ENCODE data around the gene FOXL3. TPM values are rescaled to one million over a fixed set of nuclear protein-coding genes. Genes with fewer than 3 reads are reported as not detected.

The FOXL3 gene
- total and polyA plus RNA-seq, 2 experiments from 2014 or later = not detected

DNA sequence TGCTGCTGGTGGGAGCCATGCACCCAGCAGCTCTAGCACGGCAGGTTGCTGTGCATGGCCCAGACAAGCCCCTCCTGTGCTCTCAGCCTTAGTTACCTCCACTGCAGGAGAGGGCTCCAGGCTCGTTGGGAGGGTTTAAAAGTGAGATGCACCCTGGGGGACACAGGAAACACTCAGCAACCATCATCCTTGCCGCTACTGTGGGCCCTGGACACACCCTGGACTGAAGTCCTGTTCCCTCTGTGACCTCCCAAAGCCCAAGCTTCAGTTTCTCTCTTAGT lies 49.0 kb downstream of the FOXL3 start:
- DNase-seq (ENCODE audit: low spot score) = no peak
- H3K4me3 ChIP-seq = no peak overlapping the region
- no peak overlapping the region for H3K27ac ChIP-seq
- TF ChIP-seq EZH2 (IDR thresholded peaks at IDR 0.05; ENCODE audit: borderline replicate concordance) (no peak), EZH2phosphoT487 (IDR thresholded peaks at IDR 0.05; ENCODE audit: low read depth, severe bottlenecking, unreplicated experiment) (no peak), CTCF (IDR thresholded peaks at IDR 0.05; ENCODE audit: poor library complexity) (no peak)
- no peaks in the 10 kb centered on the region for H3K27me3 ChIP-seq
- no peak overlapping the region for H2AFZ ChIP-seq
- no peaks in the 10 kb centered on the region for H3K9me2 ChIP-seq (replicated peaks; ENCODE audit: insufficient read depth)
- H3K36me3 ChIP-seq (replicated peaks; ENCODE audit: insufficient read depth, low read depth) = no peaks in the 10 kb centered on the region
- no peaks in the 10 kb centered on the region for H3K79me2 ChIP-seq
- H3K4me1 ChIP-seq (ENCODE audit: insufficient read depth) = peaks cover 25% of the 10 kb centered on the region
- no peak overlapping the region for H3K4me2 ChIP-seq
- no peaks in the 10 kb centered on the region for H3K9me3 ChIP-seq (ENCODE audit: low read depth)
- H4K20me1 ChIP-seq (ENCODE audit: insufficient read depth, poor library complexity, severe bottlenecking) = no peaks in the 10 kb centered on the region
- 74% methylated on average over 3 of the region's 3 CpGs for WGBS (ENCODE audit: low lambda C conversion rate, missing lambda C conversion rate)

DNA sequence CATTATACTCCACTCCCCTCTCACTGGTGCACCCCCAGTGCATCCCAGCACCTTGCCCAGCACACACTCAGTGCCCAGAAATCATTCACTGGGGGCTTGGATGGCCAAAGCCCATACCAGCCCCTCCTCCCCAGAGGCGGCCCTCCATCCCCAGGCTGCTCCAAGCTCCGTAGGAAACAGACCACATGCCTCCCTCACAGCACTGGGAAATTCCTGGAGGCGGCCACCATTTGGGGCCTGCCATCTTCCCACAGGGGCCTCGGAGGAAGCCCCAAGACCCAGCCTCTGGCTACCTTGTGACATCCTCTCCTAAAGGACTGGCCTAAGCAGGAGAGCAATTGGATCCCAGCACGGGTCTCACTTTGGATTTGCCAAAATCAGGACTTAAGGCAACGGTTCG lies 49.7 kb downstream of the FOXL3 start:
- Histone ChIP-seq H3K27ac (no peak overlapping the region), H3K4me3 (no peak overlapping the region), H3K9me3 (ENCODE audit: low read depth) (no peaks in the 10 kb centered on the region), H4K20me1 (ENCODE audit: insufficient read depth, poor library complexity, severe bottlenecking) (no peaks in the 10 kb centered on the region), H3K79me2 (no peaks in the 10 kb centered on the region), H3K9me2 (replicated peaks; ENCODE audit: insufficient read depth) (no peaks in the 10 kb centered on the region), H3K27me3 (no peaks in the 10 kb centered on the region), H3K36me3 (replicated peaks; ENCODE audit: insufficient read depth, low read depth) (no peaks in the 10 kb centered on the region), H3K4me1 (ENCODE audit: insufficient read depth) (peaks cover 27% of the 10 kb centered on the region), H2AFZ (no peak overlapping the region), H3K4me2 (no peak overlapping the region)
- TF ChIP-seq EZH2phosphoT487 (IDR thresholded peaks at IDR 0.05; ENCODE audit: low read depth, severe bottlenecking, unreplicated experiment) = no peak
- TF ChIP-seq EZH2 (IDR thresholded peaks at IDR 0.05; ENCODE audit: borderline replicate concordance) = no peak
- no peak for TF ChIP-seq CTCF (IDR thresholded peaks at IDR 0.05; ENCODE audit: poor library complexity)
- 92% methylated on average over 7 of the region's 7 CpGs for WGBS (ENCODE audit: low lambda C conversion rate, missing lambda C conversion rate)
- DNase-seq (ENCODE audit: low spot score) = no peak

DNA sequence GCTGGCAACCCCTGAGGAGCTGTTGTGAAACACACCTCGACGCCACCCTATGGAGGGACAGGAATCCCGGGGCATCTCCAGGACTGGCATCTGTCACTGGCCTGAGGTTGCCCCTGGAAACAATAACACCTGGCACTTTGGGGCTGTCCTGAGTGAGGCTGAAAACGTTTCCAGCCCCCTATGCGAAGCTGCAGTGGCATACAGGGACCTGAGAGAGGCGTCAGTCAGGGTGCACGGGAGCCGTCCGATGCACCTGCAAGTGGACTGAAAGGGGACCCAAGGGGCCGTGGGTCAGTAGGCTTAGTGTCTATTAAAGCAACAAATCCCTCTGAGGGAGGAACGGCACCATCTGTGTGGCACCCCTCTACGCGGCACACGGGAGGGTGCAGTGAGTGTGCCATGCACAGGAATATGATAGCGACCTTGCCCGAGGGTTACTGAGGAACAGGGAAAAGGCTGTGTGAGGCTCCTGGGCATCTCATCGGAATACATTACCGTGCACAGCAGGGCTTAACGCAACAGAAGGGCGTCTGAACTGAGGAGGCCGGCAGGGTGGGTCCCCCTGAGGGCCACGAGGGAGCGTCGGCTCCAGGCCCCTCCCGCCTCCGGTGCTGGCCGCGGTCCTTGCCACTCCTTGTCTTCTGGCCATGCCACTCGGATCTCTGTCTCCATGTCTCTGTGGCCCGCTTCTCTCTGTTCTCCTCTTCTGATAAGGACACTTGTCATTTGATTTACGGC lies 50.4 kb downstream of the FOXL3 start:
- no peak for TF ChIP-seq EZH2 (IDR thresholded peaks at IDR 0.05; ENCODE audit: borderline replicate concordance)
- TF ChIP-seq EZH2phosphoT487 (IDR thresholded peaks at IDR 0.05; ENCODE audit: low read depth, severe bottlenecking, unreplicated experiment) = no peak
- TF ChIP-seq CTCF (IDR thresholded peaks at IDR 0.05; ENCODE audit: poor library complexity) = no peak
- no peaks in the 10 kb centered on the region for H3K9me2 ChIP-seq (replicated peaks; ENCODE audit: insufficient read depth)
- no peak overlapping the region for H3K4me2 ChIP-seq
- H3K36me3 ChIP-seq (replicated peaks; ENCODE audit: insufficient read depth, low read depth) = no peaks in the 10 kb centered on the region
- H3K9me3 ChIP-seq (ENCODE audit: low read depth) = no peaks in the 10 kb centered on the region
- 88% methylated on average over 31 of the region's 31 CpGs for WGBS (ENCODE audit: low lambda C conversion rate, missing lambda C conversion rate)
- no peak for DNase-seq (ENCODE audit: low spot score)
- H3K27me3 ChIP-seq = no peaks in the 10 kb centered on the region
- no peaks in the 10 kb centered on the region for H4K20me1 ChIP-seq (ENCODE audit: insufficient read depth, poor library complexity, severe bottlenecking)
- peak overlapping the region; percentile 98 for H3K27ac ChIP-seq
- peaks cover 27% of the 10 kb centered on the region for H3K4me1 ChIP-seq (ENCODE audit: insufficient read depth)
- no peak overlapping the region for H2AFZ ChIP-seq
- H3K4me3 ChIP-seq = no peak overlapping the region
- H3K79me2 ChIP-seq = no peaks in the 10 kb centered on the region

Other genes with a start within 250 kb of the FOXL3 start
- gene FAM20C, start 97.6 kb upstream of the FOXL3 start, total RNA-seq = 42.5 and 47.8 TPM in 2 replicates
- gene FAM20C, start 97.6 kb upstream of the FOXL3 start, polyA plus RNA-seq = 24.4 and 26.2 TPM in 2 replicates
- gene PDGFA, start 229.7 kb downstream of the FOXL3 start, total RNA-seq = 56.6 and 63.1 TPM in 2 replicates
- gene PDGFA, start 229.7 kb downstream of the FOXL3 start, polyA plus RNA-seq = 22.3 and 30.7 TPM in 2 replicates

All from hepatocyte (in vitro differentiated cells).